ENCODE data around the gene FOXP1. TPM values are rescaled to one million over a fixed set of nuclear protein-coding genes. Genes with fewer than 3 reads are reported as not detected.
"Not testable (repeated sequence)": the region's sequence is repeated elsewhere in the genome, so short reads cannot be mapped to it uniquely, and the experiment has no call there.

The FOXP1 gene
- polyA plus RNA-seq, 1 experiment, result 56.6 TPM

DNA sequence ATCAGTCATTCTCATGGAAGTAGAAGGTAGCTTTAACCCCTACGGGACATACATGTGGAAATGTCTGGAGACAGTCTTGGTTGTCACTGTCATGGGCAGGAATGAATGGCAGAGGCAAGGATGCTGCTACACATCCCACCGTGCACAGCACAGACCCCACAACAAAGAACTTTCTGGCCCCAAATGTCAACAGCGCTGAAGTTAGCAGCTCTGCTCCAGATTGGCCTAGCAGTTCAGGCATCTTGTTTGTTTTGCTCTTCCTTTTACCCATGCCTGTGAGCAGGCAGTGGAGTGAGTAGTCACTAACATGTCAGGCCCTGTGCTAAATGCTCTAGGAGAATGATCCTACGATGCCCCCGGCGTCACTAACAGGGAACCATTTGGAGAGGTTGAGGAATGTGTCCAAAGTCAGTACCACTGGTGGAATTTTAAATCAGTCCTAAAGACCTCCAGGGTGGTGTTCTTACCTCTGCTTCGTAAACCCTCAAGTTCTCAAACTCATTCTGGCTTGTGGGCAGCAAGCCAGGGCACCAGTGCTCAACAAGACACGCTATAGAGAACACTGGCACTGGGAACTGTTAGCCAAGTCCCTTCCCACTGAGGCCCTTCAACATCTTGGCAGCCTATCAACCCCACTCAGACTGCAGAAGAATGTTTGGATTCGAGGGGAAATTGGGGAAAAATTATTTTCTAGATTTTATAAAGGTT is 142.2 kb downstream of the FOXP1 start:
- ChIA-PET POLR2A (interaction anchor here (0.6 kb wide), 1 partner anchor 459 kb away, joined by 3 read pairs; no protein-coding TSS in a partner anchor), CTCF (no interaction called here)
- TF ChIP-seq, protein P1, sequence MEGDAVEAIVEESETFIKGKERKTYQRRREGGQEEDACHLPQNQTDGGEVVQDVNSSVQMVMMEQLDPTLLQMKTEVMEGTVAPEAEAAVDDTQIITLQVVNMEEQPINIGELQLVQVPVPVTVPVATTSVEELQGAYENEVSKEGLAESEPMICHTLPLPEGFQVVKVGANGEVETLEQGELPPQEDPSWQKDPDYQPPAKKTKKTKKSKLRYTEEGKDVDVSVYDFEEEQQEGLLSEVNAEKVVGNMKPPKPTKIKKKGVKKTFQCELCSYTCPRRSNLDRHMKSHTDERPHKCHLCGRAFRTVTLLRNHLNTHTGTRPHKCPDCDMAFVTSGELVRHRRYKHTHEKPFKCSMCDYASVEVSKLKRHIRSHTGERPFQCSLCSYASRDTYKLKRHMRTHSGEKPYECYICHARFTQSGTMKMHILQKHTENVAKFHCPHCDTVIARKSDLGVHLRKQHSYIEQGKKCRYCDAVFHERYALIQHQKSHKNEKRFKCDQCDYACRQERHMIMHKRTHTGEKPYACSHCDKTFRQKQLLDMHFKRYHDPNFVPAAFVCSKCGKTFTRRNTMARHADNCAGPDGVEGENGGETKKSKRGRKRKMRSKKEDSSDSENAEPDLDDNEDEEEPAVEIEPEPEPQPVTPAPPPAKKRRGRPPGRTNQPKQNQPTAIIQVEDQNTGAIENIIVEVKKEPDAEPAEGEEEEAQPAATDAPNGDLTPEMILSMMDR (IDR thresholded peaks at IDR 0.05; ENCODE audit: low read depth, low read length), result no peak
- Histone ChIP-seq H3K4me3 (ENCODE audit: low read depth, low read length) (no peak overlapping the region), H3K9me3 (ENCODE audit: control insufficient read depth, insufficient read depth, low read length) (no peaks in the 10 kb centered on the region), H3K27me3 (ENCODE audit: control insufficient read depth, insufficient read depth, low read length) (no peaks in the 10 kb centered on the region), H3K27ac (ENCODE audit: low read depth, low read length) (no peak overlapping the region)
- no peak for DNase-seq (ENCODE audit: low read depth, low spot score)

DNA sequence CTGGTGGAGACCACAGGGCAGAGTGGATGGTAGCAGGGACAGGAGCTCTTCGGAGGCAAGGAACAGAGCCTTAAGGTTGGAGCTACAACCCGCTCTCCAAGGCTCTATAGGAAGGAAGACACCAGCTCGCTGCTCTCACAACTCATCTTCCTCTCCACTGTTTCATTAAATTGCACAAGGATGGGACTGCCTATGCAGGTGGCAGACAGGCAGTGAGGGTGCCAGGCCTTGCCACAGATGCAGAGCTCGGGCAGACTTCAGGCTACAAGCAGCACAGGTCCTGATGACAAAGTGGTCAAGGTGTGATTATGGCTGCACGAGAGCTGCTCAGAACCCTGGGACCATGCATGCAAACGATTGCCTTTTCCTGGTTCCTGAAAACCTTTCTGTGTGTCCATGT is 144.6 kb downstream of the FOXP1 start:
- TF ChIP-seq, protein P1 (IDR thresholded peaks at IDR 0.05; ENCODE audit: low read depth, low read length), result no peak
- Histone ChIP-seq H3K27me3 (ENCODE audit: control insufficient read depth, insufficient read depth, low read length) (no peaks in the 10 kb centered on the region), H3K9me3 (ENCODE audit: control insufficient read depth, insufficient read depth, low read length) (no peaks in the 10 kb centered on the region), H3K27ac (ENCODE audit: low read depth, low read length) (no peak overlapping the region), H3K4me3 (ENCODE audit: low read depth, low read length) (no peak overlapping the region)
- ChIA-PET POLR2A (no interaction called here), CTCF (interaction anchor here (0.5 kb wide), 1 partner anchor 141 kb away, joined by 4 read pairs; no protein-coding TSS in a partner anchor)
- no peak for DNase-seq (ENCODE audit: low read depth, low spot score)

DNA sequence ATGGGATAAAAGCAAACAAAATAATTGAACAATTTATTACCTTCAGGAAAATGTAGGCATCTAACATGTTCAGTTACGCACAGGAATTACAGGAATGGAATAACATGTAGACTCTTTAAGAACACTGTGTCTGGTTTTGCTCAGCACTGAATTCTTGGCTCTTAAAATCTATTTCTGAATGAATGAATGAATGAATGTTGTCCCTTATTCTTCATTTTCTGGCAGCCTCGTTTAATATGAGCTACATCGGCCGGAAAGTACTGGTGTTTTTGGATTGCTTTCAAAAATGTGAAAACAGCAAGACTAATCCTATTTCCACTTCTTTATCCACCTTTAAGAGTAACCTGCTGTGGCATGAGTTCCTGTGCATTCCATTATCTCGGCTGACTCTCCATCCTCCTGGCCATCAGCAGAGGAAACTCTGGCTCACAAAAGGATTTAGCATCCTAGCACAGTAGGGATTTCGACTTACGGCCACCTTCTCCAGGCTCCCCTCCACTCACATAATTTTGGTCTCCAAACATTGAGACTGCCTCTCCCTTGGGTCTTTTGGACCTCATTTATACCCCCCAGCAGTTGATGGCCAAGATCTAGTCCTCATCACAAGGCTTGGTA is 145.3 kb downstream of the FOXP1 start:
- H3K9me3 ChIP-seq (ENCODE audit: control insufficient read depth, insufficient read depth, low read length), result no peaks in the 10 kb centered on the region
- ChIA-PET POLR2A (no interaction called here), CTCF (interaction anchor here (0.5 kb wide), 1 partner anchor 141 kb away, joined by 4 read pairs; no protein-coding TSS in a partner anchor)
- DNase-seq (ENCODE audit: low read depth, low spot score), result no peak
- TF ChIP-seq, protein P1 (IDR thresholded peaks at IDR 0.05; ENCODE audit: low read depth, low read length), result no peak
- no peak overlapping the region for H3K27ac ChIP-seq (ENCODE audit: low read depth, low read length)
- no peak overlapping the region for H3K4me3 ChIP-seq (ENCODE audit: low read depth, low read length)
- no peaks in the 10 kb centered on the region for H3K27me3 ChIP-seq (ENCODE audit: control insufficient read depth, insufficient read depth, low read length)

DNA sequence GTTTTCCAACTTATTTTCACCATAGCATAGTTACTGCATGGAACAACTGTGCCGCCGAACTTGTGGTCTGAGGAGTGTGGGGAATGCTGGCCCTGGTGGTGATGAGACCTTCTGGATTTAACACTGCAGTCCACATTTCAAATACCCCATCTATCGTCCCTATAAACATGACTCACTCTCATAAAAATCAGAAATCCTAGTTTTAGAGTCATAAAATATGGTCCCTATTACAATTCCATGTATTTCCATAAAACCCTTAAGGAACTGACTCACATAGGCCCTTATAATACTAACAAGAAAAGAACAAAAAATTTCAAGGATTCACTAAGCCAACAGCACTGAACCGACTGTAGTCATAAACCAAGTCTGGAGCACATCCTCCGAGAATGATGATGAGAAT is 147.2 kb downstream of the FOXP1 start:
- Histone ChIP-seq H3K9me3 (ENCODE audit: control insufficient read depth, insufficient read depth, low read length) (no peaks in the 10 kb centered on the region), H3K27ac (ENCODE audit: low read depth, low read length) (no peak overlapping the region), H3K27me3 (ENCODE audit: control insufficient read depth, insufficient read depth, low read length) (no peaks in the 10 kb centered on the region), H3K4me3 (ENCODE audit: low read depth, low read length) (no peak overlapping the region)
- ChIA-PET POLR2A (no interaction called here), CTCF (no interaction called here)
- TF ChIP-seq, protein P1 (IDR thresholded peaks at IDR 0.05; ENCODE audit: low read depth, low read length), result no peak
- no peak for DNase-seq (ENCODE audit: low read depth, low spot score)

DNA sequence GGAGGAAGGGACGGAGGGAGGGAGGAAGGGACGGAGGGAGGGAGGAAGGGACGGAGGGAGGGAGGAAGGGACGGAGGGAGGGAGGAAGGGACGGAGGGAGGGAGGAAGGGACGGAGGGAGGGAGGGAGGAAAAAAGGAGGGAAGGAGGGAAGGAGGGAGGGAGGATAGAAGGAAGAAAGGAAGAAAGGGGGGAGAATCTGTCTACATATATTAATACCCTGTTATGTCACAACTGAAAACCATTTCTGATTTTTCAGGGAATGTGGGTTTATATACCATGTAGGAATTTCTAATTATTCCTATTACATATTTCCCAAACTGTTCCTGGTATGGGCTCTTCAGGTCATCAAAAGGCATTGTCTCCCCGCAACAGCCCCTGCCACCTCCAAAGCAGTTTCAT is 147.7 kb downstream of the FOXP1 start:
- POLR2A ChIA-PET; H3K4me3 ChIP-seq (ENCODE audit: low read depth, low read length); H3K27me3 ChIP-seq (ENCODE audit: control insufficient read depth, insufficient read depth, low read length); CTCF ChIA-PET; DNase-seq (ENCODE audit: low read depth, low spot score); H3K9me3 ChIP-seq (ENCODE audit: control insufficient read depth, insufficient read depth, low read length); H3K27ac ChIP-seq (ENCODE audit: low read depth, low read length): not testable (repeated sequence)

Data from AG04450 (cell line).